GM18867 (cell line): Measurements from ENCODE around the gene ISM2.
A peak's percentile ranks its signal among the peaks of the same experiment; 100 is the strongest.
"Not testable (repeated sequence)": the region's sequence is repeated elsewhere in the genome, so short reads cannot be mapped to it uniquely, and the experiment has no call there.

Experiments
- ATAC-seq: cut with Tn5 transposase; IDR thresholded peaks from one replicate; pipeline ENCODE4 v1.9.1; 2021; ENCODE audit warnings: mild to moderate bottlenecking, moderate library complexity; ENCODE audit not compliant: unreplicated experiment

Gene ISM2

GRCh38 chr14:77498120-77498979 is at the start of gene ISM2:
TSS of gene ISM2 (minus strand) at chr14:77498816. CDS start at chr14:77498793, 23 bp downstream.
- peak; percentile 75 for ATAC-seq

GRCh38 chr14:77547512-77548180 is 49.0 kb upstream of the ISM2 start:
- ATAC-seq, result no peak

GRCh38 chr14:77545171-77545570 is 46.6 kb upstream of the ISM2 start:
- ATAC-seq, result not testable (repeated sequence)

- ATAC-seq, result no peak
Observed at GRCh38 chr14:77544571-77544970, 46.0 kb upstream of the ISM2 start.

- ATAC-seq, result no peak
Observed at GRCh38 chr14:77543637-77544334, 45.2 kb upstream of the ISM2 start.

GRCh38 chr14:77543240-77543551 is 44.6 kb upstream of the ISM2 start:
- ATAC-seq, result no peak

- ATAC-seq, result no peak
Observed at GRCh38 chr14:77542421-77543239, 44.0 kb upstream of the ISM2 start.

- peak; percentile 81 for ATAC-seq
Observed at GRCh38 chr14:77541905-77542304, 43.3 kb upstream of the ISM2 start.

GRCh38 chr14:77536951-77537350 is 38.3 kb upstream of the ISM2 start:
- not testable (repeated sequence) for ATAC-seq

- ATAC-seq, result no peak
Observed at GRCh38 chr14:77531071-77531470, 32.5 kb upstream of the ISM2 start.

GRCh38 chr14:77529963-77530362 is 31.3 kb upstream of the ISM2 start:
- ATAC-seq, result no peak

- no peak for ATAC-seq
Observed at GRCh38 chr14:77529213-77529612, 30.6 kb upstream of the ISM2 start.

GRCh38 chr14:77528701-77529100 is 30.1 kb upstream of the ISM2 start:
- ATAC-seq, result not testable (repeated sequence)

GRCh38 chr14:77526266-77526665 is 27.6 kb upstream of the ISM2 start:
- no peak for ATAC-seq

- no peak for ATAC-seq
Observed at GRCh38 chr14:77524536-77524935, 25.9 kb upstream of the ISM2 start.

- ATAC-seq, result no peak
Observed at GRCh38 chr14:77523109-77523508, 24.5 kb upstream of the ISM2 start.

GRCh38 chr14:77520555-77520954 is 21.9 kb upstream of the ISM2 start:
- no peak for ATAC-seq

GRCh38 chr14:77516126-77516525 is 17.5 kb upstream of the ISM2 start:
- ATAC-seq, result no peak

- ATAC-seq, result no peak
Observed at GRCh38 chr14:77511486-77512162, 13.0 kb upstream of the ISM2 start.

GRCh38 chr14:77509366-77509765 is 10.8 kb upstream of the ISM2 start:
- ATAC-seq, result no peak
